ENCODE data around the gene CREB3L2.
"Not testable (repeated sequence)": the region's sequence is repeated elsewhere in the genome, so short reads cannot be mapped to it uniquely, and the experiment has no call there.

Gene CREB3L2

DNA sequence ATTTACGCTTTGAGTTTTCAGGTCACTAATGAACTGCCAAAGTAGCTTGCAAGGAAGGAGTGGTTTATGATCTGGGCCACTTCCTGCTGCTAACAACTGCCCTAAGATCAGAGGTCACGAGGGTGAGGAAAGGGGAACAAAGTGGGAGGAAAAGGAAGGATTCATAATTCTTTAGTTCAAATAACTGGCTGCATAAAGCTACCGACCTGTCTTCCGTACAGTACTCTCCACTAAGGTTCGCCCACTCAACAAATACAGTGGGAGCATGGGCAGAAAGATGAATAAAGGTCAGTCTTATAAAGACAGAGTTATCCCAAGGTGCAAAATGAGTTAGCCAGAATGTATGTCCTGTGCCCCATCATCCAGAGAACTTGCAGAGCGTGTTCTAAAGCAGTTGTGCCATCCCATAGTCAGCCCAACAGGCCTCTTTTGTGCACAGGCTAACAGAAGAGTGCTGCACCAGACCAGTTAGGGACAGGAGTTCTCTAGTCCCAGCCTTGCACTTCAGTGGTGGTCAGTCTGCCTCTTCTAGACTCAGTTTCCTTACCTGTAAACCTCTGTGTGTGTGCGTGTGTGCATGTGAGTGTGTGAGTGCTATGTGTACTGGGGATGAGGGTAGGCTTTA is 65.9 kb downstream of the CREB3L2 start:
- no peak for DNase-seq (ENCODE audit: low read depth in 2 of 2, low spot score in 1 of 2)

DNA sequence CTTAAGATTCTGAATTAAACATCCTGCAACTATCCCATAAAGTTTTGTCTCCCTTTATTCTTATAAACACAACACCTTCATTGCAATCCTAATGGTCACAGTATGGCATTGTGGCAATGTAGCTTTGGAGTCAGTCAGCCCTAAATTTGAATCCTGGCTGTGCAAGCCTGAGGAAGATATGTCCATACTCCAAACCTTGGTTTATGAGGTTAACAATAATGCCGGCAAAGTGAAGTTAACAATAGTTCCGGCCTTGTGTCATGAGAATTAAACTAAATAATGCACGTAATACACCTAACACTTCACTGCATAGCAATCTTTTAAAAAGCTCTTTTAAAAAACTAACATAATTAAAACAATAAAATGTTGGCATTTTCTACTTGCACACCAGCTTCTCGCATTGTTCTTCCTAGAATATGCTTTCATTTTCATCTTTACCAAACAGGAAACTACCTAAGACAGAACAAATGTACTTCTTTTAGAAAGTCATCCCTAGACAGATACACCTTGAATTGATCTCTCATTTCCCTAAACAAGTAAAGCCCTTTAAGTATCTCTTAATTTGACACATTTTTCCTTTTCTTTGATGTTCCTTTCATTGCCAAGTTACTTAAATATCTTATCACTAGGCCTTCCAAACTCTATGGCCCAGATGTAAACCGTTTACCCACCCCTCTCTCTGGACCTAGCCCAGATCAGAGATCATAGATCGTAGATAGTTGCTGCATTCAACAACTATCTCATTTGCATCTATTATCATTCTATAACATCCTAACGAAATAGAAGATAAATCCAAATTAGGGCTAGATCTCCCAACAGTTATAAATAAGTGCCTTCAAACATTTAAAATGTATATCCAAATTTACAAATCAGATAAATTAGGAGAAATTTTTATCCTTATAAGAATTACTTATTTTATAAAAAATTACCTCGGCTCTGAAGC is 66.7 kb downstream of the CREB3L2 start:
- no peak for DNase-seq (ENCODE audit: low read depth in 2 of 2, low spot score in 1 of 2)

DNA sequence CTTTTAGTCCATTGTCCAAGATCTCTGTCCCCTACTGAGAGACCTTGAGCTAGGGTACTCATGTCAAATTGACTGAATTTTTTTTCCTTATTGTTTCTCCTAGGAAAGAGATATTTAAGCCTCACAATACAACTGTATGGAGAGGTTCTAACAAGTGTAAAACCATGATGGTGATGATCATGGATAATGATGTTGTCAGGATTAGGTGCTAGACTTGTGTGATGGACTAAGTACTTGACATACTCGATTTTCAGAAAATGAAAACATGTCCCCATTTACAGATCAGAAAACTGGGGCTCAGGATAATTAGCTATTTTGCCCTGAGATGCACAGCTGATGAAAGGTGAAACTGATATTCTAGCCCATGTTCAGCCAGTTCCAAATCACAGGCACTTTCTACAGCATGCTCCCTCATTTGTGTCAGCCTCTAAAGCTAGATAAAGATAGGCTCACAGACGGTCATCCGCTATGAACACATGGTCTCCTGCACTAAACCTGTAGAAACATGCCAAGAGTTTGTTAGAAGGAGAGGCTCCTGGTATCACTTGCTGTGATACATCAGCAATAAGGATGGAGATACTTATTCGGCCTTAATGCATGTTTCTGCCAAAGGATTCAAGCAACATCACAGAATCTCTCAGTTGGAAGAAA is 67.6 kb downstream of the CREB3L2 start:
- no peak for DNase-seq (ENCODE audit: low read depth in 2 of 2, low spot score in 1 of 2)

DNA sequence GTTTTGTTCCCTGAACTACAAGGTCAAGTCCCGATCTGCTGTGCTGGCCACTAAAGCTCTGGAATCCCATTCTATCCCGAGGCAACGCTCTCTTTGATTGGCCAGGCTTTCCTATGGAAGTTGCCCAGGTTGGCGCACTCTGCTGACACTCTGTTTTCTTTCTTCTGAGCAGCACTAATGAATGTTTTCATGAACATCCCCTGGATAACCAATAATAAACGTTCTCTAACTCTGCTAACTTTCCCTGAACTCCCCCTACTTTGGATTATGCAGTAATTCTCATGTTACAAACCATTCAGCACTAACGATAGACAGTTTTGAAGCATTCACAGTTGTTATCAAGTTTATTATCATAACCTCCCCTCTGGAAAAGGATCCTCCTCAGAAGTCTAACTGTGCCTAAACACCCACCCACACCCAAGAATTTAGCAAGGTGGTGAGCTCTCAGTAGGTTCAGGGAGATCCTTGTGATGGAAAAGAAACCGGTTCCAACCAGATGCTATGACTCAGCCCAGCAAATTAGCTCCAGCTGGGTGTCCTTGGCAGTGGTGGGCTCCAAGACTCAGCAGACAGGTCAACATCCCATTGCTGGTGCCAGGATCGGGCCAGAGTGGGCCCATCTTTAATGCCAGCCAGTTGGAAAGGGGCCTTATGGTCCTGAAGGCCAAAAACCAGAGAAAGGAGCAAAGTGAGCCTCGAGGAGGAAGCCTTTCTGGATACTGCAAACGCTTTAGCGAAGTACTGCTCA is 68.4 kb downstream of the CREB3L2 start:
- DNase-seq (ENCODE audit: low read depth in 2 of 2, low spot score in 1 of 2): no peak

DNA sequence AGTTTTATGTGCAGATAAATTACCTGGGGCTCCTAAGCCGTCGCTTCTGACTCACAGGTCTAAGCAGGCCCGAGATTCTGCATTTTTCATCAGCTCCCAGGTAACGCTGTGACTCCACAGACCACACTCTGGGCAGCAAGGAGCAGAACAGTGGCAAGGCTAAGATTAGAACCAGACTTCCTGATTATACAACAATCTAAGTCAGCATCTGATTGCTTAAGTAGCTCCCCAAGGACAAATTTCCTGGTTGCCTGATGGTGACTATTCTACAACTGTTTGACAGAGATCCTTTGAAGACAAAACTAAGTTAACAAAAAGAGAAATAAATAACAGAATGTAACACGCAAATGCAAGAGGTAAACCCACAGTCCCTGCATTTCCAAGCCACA is 69.0 kb downstream of the CREB3L2 start:
- no peak for DNase-seq (ENCODE audit: low read depth in 2 of 2, low spot score in 1 of 2)

DNA sequence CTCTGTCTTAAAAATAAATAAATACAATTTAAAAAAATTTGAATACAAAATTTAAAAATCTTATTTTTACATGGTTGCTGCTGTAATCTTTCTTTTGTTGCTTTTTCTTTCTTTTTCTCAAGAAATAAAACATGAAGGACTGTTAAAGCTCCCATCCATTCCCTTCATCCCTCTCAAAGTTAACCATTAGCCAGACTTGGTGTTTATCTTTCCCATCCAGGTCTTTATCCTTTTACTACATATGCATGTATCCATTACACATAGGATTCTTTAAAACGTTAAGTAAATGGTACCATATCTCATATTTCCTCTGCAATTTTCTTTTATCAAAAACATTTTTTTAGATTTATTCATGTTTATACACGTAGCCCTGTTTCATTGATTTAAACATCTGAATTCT is 70.1 kb downstream of the CREB3L2 start:
- no peak for DNase-seq (ENCODE audit: low read depth in 2 of 2, low spot score in 1 of 2)

DNA sequence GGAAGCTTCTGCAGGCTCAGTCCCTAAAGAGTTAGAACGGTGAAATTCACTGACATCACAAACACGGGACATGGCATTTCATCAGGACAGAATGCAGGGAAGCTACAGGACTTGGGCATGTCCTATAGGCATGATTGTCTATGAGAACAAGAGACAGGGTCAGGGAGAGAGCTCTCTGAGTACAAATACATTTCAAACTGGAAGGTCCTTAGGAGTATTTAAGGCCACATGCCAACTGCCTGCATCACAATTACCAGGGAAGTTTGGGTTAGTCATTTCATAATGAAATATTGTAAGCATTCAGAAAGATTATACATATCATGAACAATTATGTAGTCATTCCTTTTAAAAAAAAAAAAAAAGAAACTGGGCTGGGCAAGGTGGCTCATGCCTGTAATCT is 71.3 kb downstream of the CREB3L2 start:
- DNase-seq (ENCODE audit: low read depth in 2 of 2, low spot score in 1 of 2): no peak

DNA sequence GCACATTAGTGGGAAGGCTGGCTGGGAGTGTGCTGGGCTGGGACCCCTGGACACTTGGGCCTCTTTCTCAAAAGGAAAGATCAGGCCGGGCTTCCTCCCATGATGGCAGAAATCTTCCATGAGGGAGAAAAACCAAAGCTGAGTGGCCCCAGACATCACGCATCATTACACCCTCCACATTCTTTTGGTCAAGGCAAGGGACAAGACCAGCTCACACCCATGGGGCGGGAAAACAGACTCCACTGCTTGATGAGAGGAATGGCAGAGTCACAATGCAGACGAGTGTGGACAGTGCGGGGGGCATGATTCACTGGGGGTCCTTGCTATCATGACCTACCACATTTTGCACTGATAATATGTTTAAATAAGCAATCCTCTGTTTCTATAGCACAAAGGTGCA is 73.3 kb downstream of the CREB3L2 start:
- DNase-seq (ENCODE audit: low read depth in 2 of 2, low spot score in 1 of 2): no peak

DNA sequence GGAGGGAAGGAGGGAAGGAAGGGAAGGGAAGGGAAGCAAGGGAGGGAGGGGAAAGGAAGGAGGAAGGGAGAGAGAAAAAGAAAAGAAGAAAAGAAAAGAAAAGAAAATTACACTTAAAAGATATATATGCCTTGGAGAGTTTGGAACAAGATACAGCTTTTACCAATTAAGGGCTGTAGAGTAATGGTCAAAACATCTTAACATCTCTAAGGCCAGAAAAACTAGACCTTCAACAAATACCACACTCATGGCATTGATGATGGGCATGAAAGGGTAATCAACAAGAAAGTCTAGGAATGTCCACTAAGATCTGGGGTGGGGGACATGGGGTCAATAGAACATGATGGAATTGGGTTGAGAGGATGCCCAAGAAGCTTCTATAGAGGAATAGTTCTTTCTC is 74.5 kb downstream of the CREB3L2 start:
- DNase-seq (ENCODE audit: low read depth in 2 of 2, low spot score in 1 of 2): no peak

DNA sequence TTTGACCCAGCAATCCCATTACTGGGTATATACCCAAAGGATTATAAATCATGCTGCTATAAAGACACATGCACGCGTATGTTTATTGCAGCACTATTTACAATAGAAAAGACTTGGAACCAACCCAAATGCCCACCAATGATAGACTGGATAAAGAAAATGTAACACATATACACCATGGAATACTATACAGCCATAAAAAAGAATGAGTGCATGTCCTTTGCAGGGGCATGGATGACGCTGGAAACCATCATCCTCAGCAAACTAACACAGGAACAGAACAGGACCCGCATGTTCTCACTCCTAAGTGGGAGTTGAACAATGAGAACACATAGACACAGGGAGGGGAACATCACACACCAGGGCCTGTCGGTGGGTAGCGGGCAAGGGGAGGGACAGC is 75.7 kb downstream of the CREB3L2 start:
- DNase-seq (ENCODE audit: low read depth in 2 of 2, low spot score in 1 of 2): not testable (repeated sequence)

DNA sequence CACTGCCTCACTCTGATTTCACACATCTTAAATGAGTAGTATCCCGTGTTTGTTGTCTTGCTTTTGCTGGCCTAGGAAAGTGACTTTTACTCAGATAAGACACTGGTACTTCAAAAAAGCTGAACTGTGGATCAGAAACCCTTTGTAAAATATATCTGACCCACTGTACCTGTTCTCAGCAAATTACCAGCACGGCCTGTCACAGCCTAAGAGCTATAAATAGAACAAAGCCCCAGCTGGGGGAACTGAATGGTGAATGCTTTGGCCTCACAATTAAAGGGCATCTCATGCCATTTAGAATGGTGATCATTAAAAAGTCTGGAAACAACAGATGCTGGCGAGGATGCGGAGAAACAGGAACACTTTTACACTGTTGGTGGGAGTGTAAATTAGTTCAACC is 76.1 kb downstream of the CREB3L2 start:
- DNase-seq (ENCODE audit: low read depth in 2 of 2, low spot score in 1 of 2): no peak

DNA sequence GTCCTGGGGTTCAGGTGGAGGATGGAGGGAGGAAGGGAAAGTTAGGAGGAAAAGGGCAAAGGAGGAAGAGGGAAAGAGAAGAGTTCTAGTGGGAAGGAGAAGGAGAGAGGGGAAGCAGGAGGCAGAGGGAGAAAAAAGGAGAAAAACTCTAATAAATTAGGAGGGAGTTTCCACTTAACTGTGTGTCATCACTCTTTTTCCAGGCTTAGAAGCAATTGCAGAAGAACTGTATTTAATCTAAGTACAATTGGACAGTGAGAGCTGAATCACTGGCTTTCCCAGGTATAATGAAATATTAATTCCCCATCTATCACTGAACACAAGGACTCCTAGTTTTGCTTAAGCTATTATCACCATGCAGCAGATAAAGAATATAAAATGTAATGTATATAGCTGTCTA is 76.8 kb downstream of the CREB3L2 start:
- no peak for DNase-seq (ENCODE audit: low read depth in 2 of 2, low spot score in 1 of 2)

DNA sequence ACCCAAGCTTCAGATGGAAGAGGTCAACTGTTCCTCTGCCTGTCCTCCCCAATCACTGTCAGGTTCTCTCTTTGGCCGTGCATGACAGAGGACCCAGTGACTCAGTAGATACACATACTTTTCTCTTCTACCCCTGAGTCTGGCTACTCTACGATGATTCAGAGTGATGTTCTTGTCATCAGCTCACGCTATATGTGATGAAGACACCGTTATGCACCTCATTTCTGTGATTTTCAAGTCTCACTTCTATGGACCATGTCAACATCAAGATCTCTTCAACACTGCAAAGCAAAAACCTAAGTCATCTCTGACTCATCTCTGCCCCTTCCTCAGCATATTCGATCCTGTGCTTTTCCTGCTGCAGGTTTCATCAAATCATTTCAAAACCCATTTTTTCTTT is 78.5 kb downstream of the CREB3L2 start:
- DNase-seq (ENCODE audit: low read depth in 2 of 2, low spot score in 1 of 2): no peak

DNA sequence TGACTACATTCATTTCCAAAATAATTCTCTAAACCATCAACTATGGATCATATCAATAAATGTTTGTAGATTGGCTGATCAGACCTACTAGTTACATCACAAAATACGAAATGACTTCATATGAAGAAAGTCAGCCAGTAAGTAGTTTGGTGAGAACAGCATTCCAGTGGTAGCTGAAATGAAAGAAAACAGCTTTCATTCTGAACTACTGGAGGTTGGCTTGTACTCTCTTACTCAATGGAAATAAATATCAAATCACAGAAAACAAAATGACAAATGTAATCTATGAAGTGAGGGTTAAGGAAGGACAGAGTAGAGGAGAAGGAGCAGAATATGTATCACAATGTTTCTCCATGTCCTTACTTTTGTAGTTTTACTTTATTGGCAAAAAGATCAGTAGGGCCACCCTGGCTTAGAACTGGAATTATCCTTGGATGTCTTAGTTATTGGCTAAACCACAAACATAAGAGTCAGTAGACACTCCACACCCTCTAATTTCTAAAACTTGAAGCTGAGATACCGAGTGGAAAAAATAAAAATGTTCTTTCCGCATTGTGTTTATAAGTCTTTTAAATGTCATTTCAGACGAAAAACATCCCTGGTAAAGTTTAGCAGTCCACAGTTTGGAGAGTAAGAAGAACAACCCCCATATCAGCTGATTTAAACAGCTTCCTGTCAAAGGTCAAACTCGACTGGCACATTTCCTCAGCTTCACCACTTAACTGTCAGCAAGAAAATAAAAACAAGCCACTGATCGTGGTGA is 81.1 kb downstream of the CREB3L2 start:
- no peak for DNase-seq (ENCODE audit: low read depth in 2 of 2, low spot score in 1 of 2)

DNA sequence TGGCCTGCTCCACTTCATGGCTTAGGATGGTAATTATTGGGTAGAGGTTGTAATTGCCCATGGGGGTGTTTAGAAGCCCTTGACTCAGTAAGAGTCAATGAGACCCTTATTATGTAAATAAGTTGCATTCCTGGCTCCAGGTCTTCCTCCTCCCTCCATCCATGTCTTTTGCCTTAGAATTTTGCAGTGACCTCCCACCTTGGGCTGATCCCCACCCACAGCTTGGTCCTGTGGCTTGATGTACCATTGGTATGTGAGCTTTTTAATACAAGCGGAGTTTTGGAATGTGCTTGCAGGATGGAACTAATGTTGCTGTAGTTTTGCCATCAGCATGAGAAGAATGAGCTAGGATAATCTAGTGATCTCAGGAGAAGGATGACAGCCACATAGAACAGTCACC is 81.9 kb downstream of the CREB3L2 start:
- no peak for DNase-seq (ENCODE audit: low read depth in 2 of 2, low spot score in 1 of 2)

DNA sequence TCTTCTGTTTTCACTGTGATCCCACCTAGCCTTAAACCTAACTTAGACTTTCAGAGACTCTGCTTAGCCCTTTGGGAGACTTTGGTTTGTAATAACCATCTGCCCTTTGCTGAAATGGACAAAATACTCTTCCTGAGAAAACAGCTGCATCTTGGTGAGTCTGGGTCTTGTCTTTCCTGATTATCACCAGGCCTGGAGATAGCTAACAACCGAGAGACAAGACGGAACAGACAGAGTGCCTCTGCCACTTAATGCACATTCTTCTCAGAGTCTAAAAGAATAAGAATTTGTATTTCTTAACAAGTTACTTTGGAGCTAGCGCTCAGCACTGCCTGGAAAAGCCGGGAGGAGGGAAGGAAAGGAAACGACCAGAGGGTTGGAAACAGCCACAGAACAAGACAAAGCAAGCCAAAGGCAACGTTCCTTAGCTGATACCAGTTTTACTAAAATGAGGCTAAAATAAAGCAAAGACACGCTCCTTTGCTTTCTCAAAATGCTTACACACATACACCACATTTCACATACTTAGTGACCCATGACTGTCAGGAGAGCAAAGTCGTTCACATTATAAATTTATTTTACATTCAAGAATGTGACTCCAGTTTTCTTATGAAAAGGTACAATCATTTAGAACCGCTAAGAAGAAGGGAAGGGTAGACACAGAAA is 84.8 kb downstream of the CREB3L2 start:
- no peak for DNase-seq (ENCODE audit: low read depth in 2 of 2, low spot score in 1 of 2)

DNA sequence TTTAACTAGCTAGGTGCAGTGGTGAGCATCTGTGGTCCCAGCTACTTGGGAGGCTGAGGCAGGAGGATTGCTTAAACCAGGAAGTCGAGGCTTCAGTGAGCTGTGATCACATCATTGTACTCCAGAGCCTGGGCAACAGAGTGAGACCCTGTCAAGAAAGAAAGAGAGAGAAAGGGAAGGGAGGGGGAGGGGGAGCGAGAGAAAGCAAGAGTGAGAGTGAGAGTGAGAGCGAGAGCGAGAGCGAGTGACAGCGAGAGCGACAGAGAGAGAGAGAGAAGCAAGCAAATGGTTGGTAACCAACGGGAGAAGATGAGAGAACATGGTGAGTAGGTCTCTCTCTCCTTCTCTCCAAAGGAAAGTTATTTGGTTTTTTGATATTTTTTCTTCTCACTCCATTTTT is 85.3 kb downstream of the CREB3L2 start:
- DNase-seq (ENCODE audit: low read depth in 2 of 2, low spot score in 1 of 2): no peak

DNA sequence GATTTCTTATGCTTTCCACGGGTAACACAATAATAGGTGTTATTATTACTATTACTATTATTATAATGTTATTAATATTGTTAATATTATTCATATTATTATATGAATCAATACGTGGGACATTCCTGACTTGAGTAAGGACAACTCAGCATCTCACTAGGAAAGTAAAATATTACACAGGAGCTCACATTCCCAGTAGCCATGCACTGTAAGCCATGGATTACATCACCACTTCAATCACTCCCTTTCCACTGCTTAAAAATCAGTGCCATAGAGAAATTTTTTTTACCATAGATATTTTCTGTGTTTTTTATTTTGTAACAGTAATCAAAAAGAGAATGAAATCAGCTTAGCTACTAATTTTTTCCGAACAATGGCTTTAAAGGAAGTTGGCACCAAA is 86.6 kb downstream of the CREB3L2 start:
- DNase-seq (ENCODE audit: low read depth in 2 of 2, low spot score in 1 of 2): no peak

DNA sequence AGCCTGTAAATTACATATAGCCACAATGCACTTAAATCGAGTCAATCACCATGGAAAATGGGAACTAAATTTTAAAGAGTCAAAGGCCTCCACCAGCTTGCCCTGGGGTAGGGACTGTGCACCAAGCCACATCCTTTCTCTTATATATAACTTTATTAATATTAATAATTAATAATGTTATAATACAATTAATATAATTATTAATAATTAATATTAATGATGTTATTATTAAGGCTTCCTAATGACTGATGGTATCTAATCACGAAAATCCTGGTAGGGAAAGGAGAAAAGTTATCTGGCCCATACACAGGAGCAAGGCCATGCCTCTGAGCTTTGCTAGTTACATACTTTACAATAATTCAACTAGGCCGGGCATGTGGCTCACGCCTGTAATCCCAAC is 87.9 kb downstream of the CREB3L2 start:
- DNase-seq (ENCODE audit: low read depth in 2 of 2, low spot score in 1 of 2): no peak

DNA sequence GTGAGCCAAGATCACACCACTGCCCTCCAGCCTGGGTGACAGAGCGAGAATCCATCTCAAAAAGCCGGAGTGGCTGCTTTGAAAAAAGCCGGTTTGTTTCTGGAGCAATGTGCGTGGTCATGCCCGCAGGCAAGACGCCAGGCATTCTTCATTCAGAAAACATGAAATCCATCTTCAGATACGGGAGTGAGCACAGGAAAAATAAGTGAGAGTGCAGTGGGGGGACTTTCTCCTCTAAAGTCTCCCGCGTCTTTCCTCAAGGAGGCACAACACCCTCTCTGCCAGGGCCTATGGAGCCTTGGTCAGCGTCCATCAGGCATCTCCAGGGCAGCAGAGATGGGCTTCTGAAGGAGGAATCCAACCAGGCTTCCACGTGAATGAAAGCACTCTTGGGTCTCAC is 92.8 kb downstream of the CREB3L2 start:
- no peak for DNase-seq (ENCODE audit: low read depth in 2 of 2, low spot score in 1 of 2)

Measured in stimulated activated CD8-positive, alpha-beta memory T cell treated with anti-CD3 and anti-CD28 coated beads, Interleukin-4, amount 100 ng/mL, for 1 hour (primary cell).